Esophagus muscularis mucosa (tissue), 3 donors: ENCODE results near the gene RETN.

Source experiments
- CTCF ChIP-seq, 3 experiments: fragments of 200-600 bp in 2 of 3; fragments of 450-650 bp in 1 of 3; sonication (generic) in 2 of 3; IDR thresholded peaks; one replicate each; pipeline ENCODE4 v1.5.1; 2017 to 2019; ENCODE audit warnings: antibody characterized with exemption in 3 of 3, mild to moderate bottlenecking in 2 of 3, moderate library complexity in 1 of 3
- EP300 ChIP-seq: sonication (generic); formaldehyde crosslinking; IDR thresholded peaks from one replicate; pipeline ENCODE4 v1.6.1; 2017; ENCODE audit warnings: antibody characterized with exemption

GRCh38 chr19:7645163-7645562 is 23.7 kb upstream of the RETN start:
- TF ChIP-seq CTCF (IDR thresholded peaks at IDR 0.05) = no peak
- no peak for TF ChIP-seq EP300
